Tibial nerve (tissue), 3 donors: ENCODE data around the gene IL1R1.

Source experiments
- POLR2A ChIP-seq, 2 donors: fragments of 450-650 bp; IDR thresholded peaks; one replicate each; pipeline ENCODE4 v1.6.1; 2017; ENCODE audit warnings: antibody characterized with exemption in 2 of 2, mild to moderate bottlenecking in 2 of 2, moderate library complexity in 2 of 2
- TF ChIP-seq, protein P1 (sequence below), 5 experiments: fragments of 200-600 bp in 3 of 5; fragments of 450-650 bp in 2 of 5; sonication (generic) in 3 of 5; IDR thresholded peaks; one replicate each; pipeline ENCODE4 v1.5.1; 2016 to 2019; ENCODE audit warnings: antibody characterized with exemption in 5 of 5, mild to moderate bottlenecking in 3 of 5, moderate library complexity in 2 of 5

GRCh38 chr2:102184018-102184417, 41.5 kb downstream of the IL1R1 start:
- TF ChIP-seq, protein P1, sequence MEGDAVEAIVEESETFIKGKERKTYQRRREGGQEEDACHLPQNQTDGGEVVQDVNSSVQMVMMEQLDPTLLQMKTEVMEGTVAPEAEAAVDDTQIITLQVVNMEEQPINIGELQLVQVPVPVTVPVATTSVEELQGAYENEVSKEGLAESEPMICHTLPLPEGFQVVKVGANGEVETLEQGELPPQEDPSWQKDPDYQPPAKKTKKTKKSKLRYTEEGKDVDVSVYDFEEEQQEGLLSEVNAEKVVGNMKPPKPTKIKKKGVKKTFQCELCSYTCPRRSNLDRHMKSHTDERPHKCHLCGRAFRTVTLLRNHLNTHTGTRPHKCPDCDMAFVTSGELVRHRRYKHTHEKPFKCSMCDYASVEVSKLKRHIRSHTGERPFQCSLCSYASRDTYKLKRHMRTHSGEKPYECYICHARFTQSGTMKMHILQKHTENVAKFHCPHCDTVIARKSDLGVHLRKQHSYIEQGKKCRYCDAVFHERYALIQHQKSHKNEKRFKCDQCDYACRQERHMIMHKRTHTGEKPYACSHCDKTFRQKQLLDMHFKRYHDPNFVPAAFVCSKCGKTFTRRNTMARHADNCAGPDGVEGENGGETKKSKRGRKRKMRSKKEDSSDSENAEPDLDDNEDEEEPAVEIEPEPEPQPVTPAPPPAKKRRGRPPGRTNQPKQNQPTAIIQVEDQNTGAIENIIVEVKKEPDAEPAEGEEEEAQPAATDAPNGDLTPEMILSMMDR (IDR thresholded peaks at IDR 0.05) = no peak
- TF ChIP-seq POLR2A (IDR thresholded peaks at IDR 0.05) = no peak
